SK-N-SH (cell line): ENCODE measurements around the gene CHAC1. TPM values are rescaled to one million over a fixed set of nuclear protein-coding genes. Genes with fewer than 3 reads are reported as not detected.

Experiments
- CTCF ChIA-PET: fragments of 300-600, 350-600 bp; formaldehyde crosslinking; extraction: SDS; loops from one replicate; lab custom pipeline; 2021; lab: Yijun Ruan, JAX
- POLR2A ChIA-PET: fragments of 350-600 bp; sonication (Branson Sonifier 250); formaldehyde crosslinking; extraction: SDS; loops from one replicate; lab custom pipeline; 2020; ENCODE audit warnings: antibody characterized with exemption, inconsistent platforms; lab: Yijun Ruan, JAX
- DNase-seq: peaks from one replicate; pipeline ENCODE4 v3.0.0; 2012
- H2AFZ ChIP-seq: fragments of 200-600 bp; sonication (generic); 2 replicates; pipeline ENCODE4 v1.8.1; 2016; ENCODE audit warnings: antibody characterized with exemption, mild to moderate bottlenecking, low read depth
- H3F3A ChIP-seq: fragments of 200-600 bp; sonication (generic); replicated peaks from 2 replicates; pipeline ENCODE3; 2016; ENCODE audit warnings: antibody characterized with exemption, mild to moderate bottlenecking; ENCODE audit not compliant: insufficient read depth
- H3K27ac ChIP-seq, 2 experiments: fragments of 200-500 bp in 1 of 2; fragments of 200-600 bp in 1 of 2; sonication (Bioruptor generic) in 1 of 2; sonication (generic), shearing (Covaris generic) in 1 of 2; 2 replicates each; pipeline versions ENCODE4 v1.5.1 to v1.6.1; 2014 to 2016; ENCODE audit warnings: low read depth in 2 of 2, inconsistent platforms in 1 of 2, low read length in 1 of 2, mild to moderate bottlenecking in 1 of 2, mixed read lengths in 1 of 2
- H3K27me3 ChIP-seq: fragments of 200-600 bp; sonication (generic), shearing (Covaris generic); 2 replicates; pipeline ENCODE4 v1.6.1; 2016; ENCODE audit warnings: mixed run types; ENCODE audit not compliant: insufficient read depth
- H3K36me3 ChIP-seq, 2 experiments: fragments of 200-500 bp in 1 of 2; fragments of 200-600 bp in 1 of 2; sonication (Bioruptor generic) in 1 of 2; sonication (generic) in 1 of 2; replicated peaks in 1 of 2; 2 replicates each; pipeline versions ENCODE3 to v1.5.1; 2014 to 2016; ENCODE audit warnings: low read length in 1 of 2, mild to moderate bottlenecking in 1 of 2; ENCODE audit not compliant: insufficient read depth in 2 of 2, control insufficient read depth in 1 of 2
- H3K4me1 ChIP-seq, 2 experiments: fragments of 200-500 bp in 1 of 2; fragments of 200-600 bp in 1 of 2; sonication (Bioruptor generic) in 1 of 2; sonication (generic), shearing (Covaris generic) in 1 of 2; 2 replicates each; pipeline versions ENCODE4 v1.5.1 to v1.6.1; 2014 to 2016; ENCODE audit warnings: low read depth in 1 of 2, low read length in 1 of 2, mixed run types in 1 of 2; ENCODE audit not compliant: insufficient read depth in 2 of 2, control insufficient read depth in 1 of 2
- H3K4me2 ChIP-seq: fragments of 200-600 bp; sonication (generic), shearing (Covaris generic); 2 replicates; pipeline ENCODE4 v1.6.1; 2017; ENCODE audit warnings: mixed run types
- H3K4me3 ChIP-seq, 2 experiments: fragments of 200-500 bp in 1 of 2; fragments of 200-600 bp in 1 of 2; sonication (Bioruptor generic) in 1 of 2; sonication (generic), shearing (Covaris generic) in 1 of 2; 2 replicates each; pipeline versions ENCODE4 v1.5.1 to v1.8.1; 2014 to 2016; ENCODE audit warnings: low read depth in 2 of 2, inconsistent platforms in 1 of 2, low read length in 1 of 2, mild to moderate bottlenecking in 1 of 2, mixed read lengths in 1 of 2, moderate library complexity in 1 of 2
- H3K79me2 ChIP-seq: fragments of 200-600 bp; sonication (generic); 2 replicates; pipeline ENCODE4 v1.8.1; 2017; ENCODE audit warnings: mild to moderate bottlenecking; ENCODE audit not compliant: insufficient read depth
- H3K9ac ChIP-seq: fragments of 200-600 bp; sonication (generic); 2 replicates; pipeline ENCODE4 v1.6.1; 2017; ENCODE audit warnings: mixed run types
- H3K9me2 ChIP-seq: fragments of 200-600 bp; sonication (generic); 2 replicates; pipeline ENCODE4 v1.6.1; 2017; ENCODE audit warnings: mixed run types
- H3K9me3 ChIP-seq: fragments of 200-600 bp; sonication (generic); 2 replicates; pipeline ENCODE4 v1.6.1; 2017; ENCODE audit warnings: mixed run types, mild to moderate bottlenecking, moderate library complexity
- H4K20me1 ChIP-seq: fragments of 200-600 bp; sonication (generic); 2 replicates; pipeline ENCODE4 v1.6.1; 2017; ENCODE audit warnings: mild to moderate bottlenecking, mixed run types; ENCODE audit not compliant: insufficient read depth
- EP300 ChIP-seq, 2 experiments: IDR thresholded peaks; 2 replicates each; pipeline versions ENCODE4 v1.4.0 to v1.6.1; 2012; ENCODE audit warnings: borderline replicate concordance in 1 of 2, low read depth in 1 of 2, low read length in 1 of 2
- EZH2phosphoT487 ChIP-seq: fragments of 200-600 bp; sonication (generic); IDR thresholded peaks from 2 replicates; pipeline ENCODE4 v1.6.1; 2017; ENCODE audit warnings: low read depth, mixed run types, mild to moderate bottlenecking, antibody characterized with exemption, moderate library complexity, borderline replicate concordance
- FOSL2 ChIP-seq: IDR thresholded peaks from 2 replicates; pipeline ENCODE4 v1.4.0; 2012; ENCODE audit warnings: low read depth, mild to moderate bottlenecking, moderate library complexity, borderline replicate concordance
- FOXM1 ChIP-seq: IDR thresholded peaks from 2 replicates; pipeline ENCODE4 v1.4.0; 2012; ENCODE audit warnings: low read depth, mild to moderate bottlenecking
- GABPA ChIP-seq: IDR thresholded peaks from 2 replicates; pipeline ENCODE4 v1.4.0; 2012; ENCODE audit warnings: low read depth, mild to moderate bottlenecking
- MAX ChIP-seq: IDR thresholded peaks from 2 replicates; pipeline ENCODE4 v1.4.0; 2012; ENCODE audit warnings: low read depth
- MEF2A ChIP-seq: IDR thresholded peaks from 2 replicates; pipeline ENCODE4 v1.4.0; 2012; ENCODE audit warnings: low read depth, borderline replicate concordance
- MXI1 ChIP-seq: IDR thresholded peaks from 2 replicates; pipeline ENCODE4 v1.6.1; 2012; ENCODE audit warnings: mild to moderate bottlenecking, low read depth, low read length, improper control_type of control experiment
- NFIC ChIP-seq: IDR thresholded peaks from 2 replicates; pipeline ENCODE4 v1.4.0; 2012; ENCODE audit warnings: borderline replicate concordance
- NRF1 ChIP-seq: IDR thresholded peaks from 2 replicates; pipeline ENCODE4 v1.6.1; 2012; ENCODE audit warnings: low read depth, mild to moderate bottlenecking, low read length
- POLR2AphosphoS5 ChIP-seq: IDR thresholded peaks from 2 replicates; pipeline ENCODE4 v1.6.1; 2012; ENCODE audit warnings: low read depth, low read length
- RAD21 ChIP-seq: IDR thresholded peaks from 2 replicates; pipeline ENCODE4 v1.6.1; 2012; ENCODE audit warnings: mild to moderate bottlenecking, low read length
- RCOR1 ChIP-seq: fragments of 150-350 bp; IDR thresholded peaks from 2 replicates; pipeline ENCODE4 v1.6.1; 2017; ENCODE audit warnings: antibody characterized with exemption, low read length
- RFX5 ChIP-seq: IDR thresholded peaks from 2 replicates; pipeline ENCODE4 v1.6.1; 2012; ENCODE audit warnings: mild to moderate bottlenecking, improper control_type of control experiment, low read length
- SIN3A ChIP-seq: IDR thresholded peaks from 2 replicates; pipeline ENCODE4 v1.6.1; 2012; ENCODE audit warnings: low read depth, mild to moderate bottlenecking, low read length, moderate library complexity, borderline replicate concordance
- SMC3 ChIP-seq: IDR thresholded peaks from 2 replicates; pipeline ENCODE4 v1.6.1; 2012; ENCODE audit warnings: low read depth, low read length, improper control_type of control experiment
- USF1 ChIP-seq: IDR thresholded peaks from 2 replicates; pipeline ENCODE4 v1.4.0; 2012; ENCODE audit warnings: low read depth, borderline replicate concordance
- ZBTB33 ChIP-seq: IDR thresholded peaks from 2 replicates; pipeline ENCODE4 v1.4.0; 2012; ENCODE audit warnings: low read depth, borderline replicate concordance
- WGBS: methylation state at CpG from one replicate; pipeline ENCODE4 v1.1.6; 2017; ENCODE audit warnings: low lambda C conversion rate; 5-methylcytosine and 5-hydroxymethylcytosine counted together
- polyA plus RNA-seq, 3 experiments: library from polyadenylated mRNA; depleted of rRNA; stranded (reverse); fragments of >200 nt; gene quantifications; 2 replicates each; pipeline ENCODE4 v1.2.3, GENCODE V29; 2012
- TF ChIP-seq, protein P1 (sequence below): fragments of 150-350 bp; IDR thresholded peaks from 2 replicates; pipeline ENCODE4 v1.6.1; 2017; ENCODE audit warnings: antibody characterized with exemption, low read length, low read depth, borderline replicate concordance

Gene CHAC1
- polyA plus RNA-seq, 1 of the 3 experiments (the other 2 are of a cell fraction), result 9.3 TPM

- no peak overlapping the region for H2AFZ ChIP-seq
- no peak overlapping the region for H3K4me2 ChIP-seq
- TF ChIP-seq MAX, result no peak
- no peak overlapping the region for H3K27ac ChIP-seq
- H3K9me3 ChIP-seq, result no peaks in the 10 kb centered on the region
- no peaks in the 10 kb centered on the region for H3K27me3 ChIP-seq
- POLR2A ChIA-PET, result no interaction called here
- no peak overlapping the region for H3K4me3 ChIP-seq
- H3K36me3 ChIP-seq, result no peaks in the 10 kb centered on the region
- H4K20me1 ChIP-seq, result no peaks in the 10 kb centered on the region
- CTCF ChIA-PET, result interaction anchor here (0.9 to 7.2 kb wide), 5 partner anchors 8 to 73 kb away, joined by 3 to 66 read pairs (median 8); no protein-coding TSS in a partner anchor
- no peak for DNase-seq
- peaks cover 5 to 9% of the 10 kb centered on the region in 2 experiments; a peak in 2 of 4 replicates for H3K4me1 ChIP-seq
- peaks cover 4% of the 10 kb centered on the region; the same call in 1 of the 2 replicates for H3K79me2 ChIP-seq
- WGBS, result 90% methylated on average over 20 of the region's 21 CpGs
- H3K9ac ChIP-seq, result no peak overlapping the region
- H3K9me2 ChIP-seq, result no peaks in the 10 kb centered on the region
- H3F3A ChIP-seq, result no peaks in the 10 kb centered on the region
Measured at GRCh38 chr15:40948706-40949473, 4.4 kb upstream of the CHAC1 start.

GRCh38 chr15:40949756-40950207 lies 3.5 kb upstream of the CHAC1 start:
- Histone ChIP-seq H3K27me3 (no peaks in the 10 kb centered on the region), H3K4me1 (peaks cover 5 to 14% of the 10 kb centered on the region in 2 experiments; a peak in 2 of 4 replicates), H3K9me3 (no peaks in the 10 kb centered on the region), H3K36me3 (no peaks in the 10 kb centered on the region), H3K27ac (no peak overlapping the region), H4K20me1 (no peaks in the 10 kb centered on the region), H3F3A (no peaks in the 10 kb centered on the region), H3K4me2 (no peak overlapping the region), H3K79me2 (peaks cover 13% of the 10 kb centered on the region), H3K9me2 (no peaks in the 10 kb centered on the region), H3K9ac (no peak overlapping the region), H2AFZ (no peak overlapping the region), H3K4me3 (no peak overlapping the region)
- ChIA-PET CTCF (interaction anchor here (0.9 to 7.2 kb wide), 4 partner anchors 9 to 43 kb away, joined by 3 to 66 read pairs (median 8); no protein-coding TSS in a partner anchor), POLR2A (no interaction called here)
- no peak for DNase-seq
- TF ChIP-seq FOXM1 (no peak), GABPA (no peak), EZH2phosphoT487 (no peak), RCOR1 (no peak), SIN3A (no peak), NRF1 (no peak), EP300 (IDR thresholded peaks at IDR 0.05; ENCODE audit: borderline replicate concordance in 1 of 2, low read depth in 1 of 2, low read length in 1 of 2) (no peak), POLR2AphosphoS5 (no peak), MXI1 (no peak), FOSL2 (no peak), USF1 (no peak), SMC3 (no peak), ZBTB33 (no peak), RAD21 (no peak), MEF2A (no peak), MAX (no peak), NFIC (no peak), RFX5 (no peak)
- TF ChIP-seq, protein P1, sequence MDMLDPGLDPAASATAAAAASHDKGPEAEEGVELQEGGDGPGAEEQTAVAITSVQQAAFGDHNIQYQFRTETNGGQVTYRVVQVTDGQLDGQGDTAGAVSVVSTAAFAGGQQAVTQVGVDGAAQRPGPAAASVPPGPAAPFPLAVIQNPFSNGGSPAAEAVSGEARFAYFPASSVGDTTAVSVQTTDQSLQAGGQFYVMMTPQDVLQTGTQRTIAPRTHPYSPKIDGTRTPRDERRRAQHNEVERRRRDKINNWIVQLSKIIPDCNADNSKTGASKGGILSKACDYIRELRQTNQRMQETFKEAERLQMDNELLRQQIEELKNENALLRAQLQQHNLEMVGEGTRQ, result no peak
- WGBS, result 75% methylated on average over 7 of the region's 7 CpGs
